Lower lobe of right lung (tissue), 2 donors: ENCODE data around the gene SLC2A10. TPM values are rescaled to one million over a fixed set of nuclear protein-coding genes. Genes with fewer than 3 reads are reported as not detected.

Experiments
- ATAC-seq, 2 donors: fragments of 200-7000 bp; cut with Tn5 transposase; one replicate each; pipeline ENCODE4 v1.9.1; 2020 to 2022; ENCODE audit warnings: mild to moderate bottlenecking in 2 of 2, moderate library complexity in 2 of 2
- DNase-seq: peaks from one replicate; pipeline ENCODE4 v3.0.0-alpha.2; 2020
- H3K27ac ChIP-seq: fragments of 200-600 bp; one replicate; pipeline ENCODE4 v1.8.0; 2022
- H3K27me3 ChIP-seq: fragments of 200-600 bp; one replicate; pipeline ENCODE4 v1.8.0; 2022; ENCODE audit warnings: low read depth
- H3K36me3 ChIP-seq: fragments of 200-600 bp; one replicate; pipeline ENCODE4 v1.8.0; 2022; ENCODE audit warnings: mild to moderate bottlenecking
- H3K4me1 ChIP-seq: fragments of 200-600 bp; one replicate; pipeline ENCODE4 v1.8.0; 2022
- H3K4me3 ChIP-seq: fragments of 200-600 bp; one replicate; pipeline ENCODE4 v1.8.0; 2022; ENCODE audit warnings: mild to moderate bottlenecking
- H3K9me3 ChIP-seq: fragments of 200-600 bp; one replicate; pipeline ENCODE4 v1.8.0; 2022
- intact Hi-C: fragments of 100-400 bp; cut with DNase I; formaldehyde crosslinking; loops from one replicate; pipeline ENCODE4 v1.11.0; 2022
- total RNA-seq: library from RNA; stranded (reverse); fragmentation: NEBNext Ultra II Directional; extraction: Animal tissue kit (Norgen Biotek cat#: 25700); gene quantifications from one replicate; pipeline ENCODE4 v1.2.1, GENCODE V29; 2021
- TF ChIP-seq, protein P1 (sequence below): fragments of 200-600 bp; IDR thresholded peaks from one replicate; pipeline ENCODE4 v1.8.0; 2022; ENCODE audit warnings: antibody characterized with exemption, mild to moderate bottlenecking
- donor health status: DM: no; HTN: yes; CAD: no; lungs with severe emphysema.

The SLC2A10 gene
- total RNA-seq, 1 donor from 2014 or later = 11.5 TPM

- Histone ChIP-seq H3K27me3 (no peaks in the 10 kb centered on the region), H3K4me1 (no peaks in the 10 kb centered on the region), H3K9me3 (peaks cover 14% of the 10 kb centered on the region), H3K36me3 (peaks cover 6% of the 10 kb centered on the region), H3K4me3 (no peak overlapping the region), H3K27ac (no peak overlapping the region)
- TF ChIP-seq, protein P1, sequence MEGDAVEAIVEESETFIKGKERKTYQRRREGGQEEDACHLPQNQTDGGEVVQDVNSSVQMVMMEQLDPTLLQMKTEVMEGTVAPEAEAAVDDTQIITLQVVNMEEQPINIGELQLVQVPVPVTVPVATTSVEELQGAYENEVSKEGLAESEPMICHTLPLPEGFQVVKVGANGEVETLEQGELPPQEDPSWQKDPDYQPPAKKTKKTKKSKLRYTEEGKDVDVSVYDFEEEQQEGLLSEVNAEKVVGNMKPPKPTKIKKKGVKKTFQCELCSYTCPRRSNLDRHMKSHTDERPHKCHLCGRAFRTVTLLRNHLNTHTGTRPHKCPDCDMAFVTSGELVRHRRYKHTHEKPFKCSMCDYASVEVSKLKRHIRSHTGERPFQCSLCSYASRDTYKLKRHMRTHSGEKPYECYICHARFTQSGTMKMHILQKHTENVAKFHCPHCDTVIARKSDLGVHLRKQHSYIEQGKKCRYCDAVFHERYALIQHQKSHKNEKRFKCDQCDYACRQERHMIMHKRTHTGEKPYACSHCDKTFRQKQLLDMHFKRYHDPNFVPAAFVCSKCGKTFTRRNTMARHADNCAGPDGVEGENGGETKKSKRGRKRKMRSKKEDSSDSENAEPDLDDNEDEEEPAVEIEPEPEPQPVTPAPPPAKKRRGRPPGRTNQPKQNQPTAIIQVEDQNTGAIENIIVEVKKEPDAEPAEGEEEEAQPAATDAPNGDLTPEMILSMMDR = no peak
- ATAC-seq = no peak
- intact Hi-C loops = no loop called here
- no peak for DNase-seq
These were observed 12.0 kb downstream of the SLC2A10 start for GRCh38 chr20:46721476-46721875.

DNA sequence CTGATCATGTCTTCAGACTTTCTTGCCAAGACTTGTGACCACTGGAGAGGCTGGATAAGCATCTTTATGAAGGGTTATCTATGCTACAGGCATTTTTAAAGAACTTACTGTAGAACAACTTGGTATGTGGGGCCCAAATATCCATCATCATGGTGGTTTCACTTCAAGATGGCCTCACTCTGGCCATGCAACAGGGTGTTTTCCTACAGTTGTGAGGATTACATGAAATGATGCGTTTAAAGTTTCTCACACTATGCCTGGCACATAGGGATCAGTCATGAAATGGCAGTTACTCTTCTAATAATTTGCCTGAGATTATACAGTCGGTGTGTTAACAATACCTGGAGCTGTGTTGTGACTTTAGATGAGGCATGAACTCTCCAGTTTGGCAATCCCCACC lies 13.0 kb downstream of the SLC2A10 start:
- ATAC-seq (no peak), DNase-seq (no peak)
- Histone ChIP-seq H3K9me3 (peaks cover 14% of the 10 kb centered on the region), H3K4me1 (no peaks in the 10 kb centered on the region), H3K27ac (no peak overlapping the region), H3K27me3 (no peaks in the 10 kb centered on the region), H3K4me3 (no peak overlapping the region), H3K36me3 (peaks cover 6% of the 10 kb centered on the region)
- TF ChIP-seq, protein P1 = no peak
- intact Hi-C loops = no loop called here

DNA sequence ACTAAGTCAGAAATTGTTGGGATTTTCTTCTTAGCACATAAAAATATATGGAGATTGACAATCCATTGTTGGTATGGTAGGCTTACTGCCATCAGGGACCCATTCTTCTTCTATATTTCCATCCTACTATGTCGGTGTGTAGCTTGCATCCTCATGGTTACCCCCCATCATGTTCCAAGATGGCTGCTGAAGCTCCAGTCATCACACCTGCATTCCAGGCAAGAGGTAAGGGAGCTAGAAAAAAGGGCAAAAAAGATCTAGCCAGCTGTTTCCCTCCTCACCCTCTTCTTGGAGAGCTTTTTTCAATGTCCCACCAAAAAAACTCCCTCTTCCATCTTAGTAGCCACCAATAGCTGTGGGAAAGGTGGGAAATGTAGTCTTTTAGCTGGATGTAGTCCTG lies 13.6 kb downstream of the SLC2A10 start:
- ATAC-seq = no peak

GRCh38 chr20:46724343-46724959 lies 15.0 kb downstream of the SLC2A10 start:
- H3K4me3 ChIP-seq = no peak overlapping the region

More for the DNA sequence above, 13.6 kb downstream of the SLC2A10 start:
- DNase-seq = no peak
- Histone ChIP-seq H3K27ac (no peak overlapping the region), H3K4me3 (no peak overlapping the region), H3K9me3 (peaks cover 14% of the 10 kb centered on the region), H3K4me1 (no peaks in the 10 kb centered on the region), H3K27me3 (no peaks in the 10 kb centered on the region), H3K36me3 (peaks cover 6% of the 10 kb centered on the region)
- TF ChIP-seq, protein P1 = no peak
- intact Hi-C loops = no loop called here

DNA sequence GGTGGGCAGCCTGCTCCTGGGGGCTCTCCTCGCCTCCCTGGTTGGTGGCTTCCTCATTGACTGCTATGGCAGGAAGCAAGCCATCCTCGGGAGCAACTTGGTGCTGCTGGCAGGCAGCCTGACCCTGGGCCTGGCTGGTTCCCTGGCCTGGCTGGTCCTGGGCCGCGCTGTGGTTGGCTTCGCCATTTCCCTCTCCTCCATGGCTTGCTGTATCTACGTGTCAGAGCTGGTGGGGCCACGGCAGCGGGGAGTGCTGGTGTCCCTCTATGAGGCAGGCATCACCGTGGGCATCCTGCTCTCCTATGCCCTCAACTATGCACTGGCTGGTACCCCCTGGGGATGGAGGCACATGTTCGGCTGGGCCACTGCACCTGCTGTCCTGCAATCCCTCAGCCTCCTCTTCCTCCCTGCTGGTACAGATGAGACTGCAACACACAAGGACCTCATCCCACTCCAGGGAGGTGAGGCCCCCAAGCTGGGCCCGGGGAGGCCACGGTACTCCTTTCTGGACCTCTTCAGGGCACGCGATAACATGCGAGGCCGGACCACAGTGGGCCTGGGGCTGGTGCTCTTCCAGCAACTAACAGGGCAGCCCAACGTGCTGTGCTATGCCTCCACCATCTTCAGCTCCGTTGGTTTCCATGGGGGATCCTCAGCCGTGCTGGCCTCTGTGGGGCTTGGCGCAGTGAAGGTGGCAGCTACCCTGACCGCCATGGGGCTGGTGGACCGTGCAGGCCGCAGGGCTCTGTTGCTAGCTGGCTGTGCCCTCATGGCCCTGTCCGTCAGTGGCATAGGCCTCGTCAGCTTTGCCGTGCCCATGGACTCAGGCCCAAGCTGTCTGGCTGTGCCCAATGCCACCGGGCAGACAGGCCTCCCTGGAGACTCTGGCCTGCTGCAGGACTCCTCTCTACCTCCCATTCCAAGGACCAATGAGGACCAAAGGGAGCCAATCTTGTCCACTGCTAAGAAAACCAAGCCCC lies 16.0 kb downstream of the SLC2A10 start:
- peak in 1 of 2 donors; percentile 29 for ATAC-seq
- Histone ChIP-seq H3K27me3 (no peaks in the 10 kb centered on the region), H3K9me3 (peaks cover 9% of the 10 kb centered on the region), H3K36me3 (peaks cover 14% of the 10 kb centered on the region), H3K27ac (no peak overlapping the region), H3K4me3 (no peak overlapping the region), H3K4me1 (no peaks in the 10 kb centered on the region)
- TF ChIP-seq, protein P1 = no peak
- DNase-seq = no peak
- intact Hi-C loops = no loop called here

More at GRCh38 chr20:46724343-46724959, 15.0 kb downstream of the SLC2A10 start:
- intact Hi-C loops = no loop called here
- ATAC-seq (no peak), DNase-seq (no peak)
- H3K27ac ChIP-seq = no peak overlapping the region
- H3K4me1 ChIP-seq = no peaks in the 10 kb centered on the region
- no peaks in the 10 kb centered on the region for H3K27me3 ChIP-seq
- H3K9me3 ChIP-seq = peaks cover 14% of the 10 kb centered on the region
- peaks cover 14% of the 10 kb centered on the region for H3K36me3 ChIP-seq
- TF ChIP-seq, protein P1 = no peak
